ENCODE measurements around the gene TMEM134.
A peak's percentile ranks its signal among the peaks of the same experiment; 100 is the strongest.
"Not testable (repeated sequence)": the region's sequence is repeated elsewhere in the genome, so short reads cannot be mapped to it uniquely, and the experiment has no call there.

Gene TMEM134

GRCh38 chr11:67483831-67484665, 15.0 kb upstream of the TMEM134 start:
- TF ChIP-seq CTCF (IDR thresholded peaks at IDR 0.05; ENCODE audit: low read length) (no peak), EZH2 (IDR thresholded peaks at IDR 0.05; ENCODE audit: borderline replicate concordance, low read length) (no peak)
- H3K4me2 ChIP-seq (ENCODE audit: low read length) = peak overlapping the region; percentile 99
- peaks cover 47% of the 10 kb centered on the region for H3K4me1 ChIP-seq (ENCODE audit: insufficient read depth, low read length, severe bottlenecking)
- H3K79me2 ChIP-seq (ENCODE audit: insufficient read depth, low read length) = no peaks in the 10 kb centered on the region
- H3K27ac ChIP-seq (ENCODE audit: low read depth, low read length, poor library complexity, severe bottlenecking) = peak overlapping the region; percentile 91
- H4K20me1 ChIP-seq (ENCODE audit: insufficient read depth, low read length) = no peaks in the 10 kb centered on the region
- H3K9me3 ChIP-seq (ENCODE audit: low read length) = no peaks in the 10 kb centered on the region
- H3K4me3 ChIP-seq (ENCODE audit: low read depth, low read length, poor library complexity, severe bottlenecking) = peak overlapping the region; percentile 56
- no peaks in the 10 kb centered on the region for H3K9me2 ChIP-seq (ENCODE audit: low read depth, low read length)
- H3K36me3 ChIP-seq (ENCODE audit: insufficient read depth, low read length) = peaks cover 11% of the 10 kb centered on the region; the same call in 1 of the 2 replicates
- H3K9ac ChIP-seq (ENCODE audit: low read length) = peak overlapping the region; percentile 88
- H3K27me3 ChIP-seq (ENCODE audit: insufficient read depth, low read length) = no peaks in the 10 kb centered on the region
- H3F3A ChIP-seq (ENCODE audit: insufficient read depth, low read length) = 0 out of 2 replicates have a peak, but pooled peaks cover 2% of the 10 kb centered on the region
- H2AFZ ChIP-seq (ENCODE audit: low read length) = no peak overlapping the region

GRCh38 chr11:67482827-67483798, 14.1 kb upstream of the TMEM134 start, which contains the start of gene AIP:
Gene AIP (plus strand): TSS chr11:67483026. CDS start chr11:67483159, 133 bp downstream.
- H3K27me3 ChIP-seq (ENCODE audit: insufficient read depth, low read length) = no peaks in the 10 kb centered on the region
- H3K27ac ChIP-seq (ENCODE audit: low read depth, low read length, poor library complexity, severe bottlenecking) = peak within 1 kb of the TSS; percentile 91
- no peaks in the 10 kb centered on the region for H3K79me2 ChIP-seq (ENCODE audit: insufficient read depth, low read length)
- peaks cover 7% of the 10 kb centered on the region; the same call in 1 of the 2 replicates for H3K36me3 ChIP-seq (ENCODE audit: insufficient read depth, low read length)
- 0 out of 2 replicates have a peak, but pooled peaks cover 2% of the 10 kb centered on the region for H3F3A ChIP-seq (ENCODE audit: insufficient read depth, low read length)
- no peaks in the 10 kb centered on the region for H3K9me3 ChIP-seq (ENCODE audit: low read length)
- peak within 1 kb of the TSS; percentile 88 for H3K9ac ChIP-seq (ENCODE audit: low read length)
- 0 out of 2 replicates have a peak within 1 kb of the TSS, but pooled peaks have one; percentile 8 for H2AFZ ChIP-seq (ENCODE audit: low read length)
- no peaks in the 10 kb centered on the region for H4K20me1 ChIP-seq (ENCODE audit: insufficient read depth, low read length)
- H3K4me2 ChIP-seq (ENCODE audit: low read length) = peak within 1 kb of the TSS; percentile 99
- peaks cover 47% of the 10 kb centered on the region for H3K4me1 ChIP-seq (ENCODE audit: insufficient read depth, low read length, severe bottlenecking)
- H3K9me2 ChIP-seq (ENCODE audit: low read depth, low read length) = no peaks in the 10 kb centered on the region
- H3K4me3 ChIP-seq (ENCODE audit: low read depth, low read length, poor library complexity, severe bottlenecking) = peak within 1 kb of the TSS; percentile 56
- no peak for TF ChIP-seq EZH2 (IDR thresholded peaks at IDR 0.05; ENCODE audit: borderline replicate concordance, low read length)
- no peak for TF ChIP-seq CTCF (IDR thresholded peaks at IDR 0.05; ENCODE audit: low read length)

GRCh38 chr11:67482275-67482826, 13.3 kb upstream of the TMEM134 start:
- Histone ChIP-seq H3K36me3 (ENCODE audit: insufficient read depth, low read length) (no peaks in the 10 kb centered on the region; the same call in 1 of the 2 replicates), H2AFZ (ENCODE audit: low read length) (0 out of 2 replicates have a peak overlapping the region, but pooled peaks have one; percentile 8), H3K9ac (ENCODE audit: low read length) (peak overlapping the region; percentile 88), H3K27me3 (ENCODE audit: insufficient read depth, low read length) (no peaks in the 10 kb centered on the region), H4K20me1 (ENCODE audit: insufficient read depth, low read length) (no peaks in the 10 kb centered on the region), H3F3A (ENCODE audit: insufficient read depth, low read length) (0 out of 2 replicates have a peak, but pooled peaks cover 2% of the 10 kb centered on the region), H3K27ac (ENCODE audit: low read depth, low read length, poor library complexity, severe bottlenecking) (peak overlapping the region; percentile 91), H3K9me3 (ENCODE audit: low read length) (no peaks in the 10 kb centered on the region), H3K4me2 (ENCODE audit: low read length) (peak overlapping the region; percentile 99), H3K4me3 (ENCODE audit: low read depth, low read length, poor library complexity, severe bottlenecking) (peak overlapping the region; percentile 56), H3K79me2 (ENCODE audit: insufficient read depth, low read length) (no peaks in the 10 kb centered on the region), H3K4me1 (ENCODE audit: insufficient read depth, low read length, severe bottlenecking) (peaks cover 47% of the 10 kb centered on the region), H3K9me2 (ENCODE audit: low read depth, low read length) (no peaks in the 10 kb centered on the region)
- no peak for TF ChIP-seq CTCF (IDR thresholded peaks at IDR 0.05; ENCODE audit: low read length)
- no peak for TF ChIP-seq EZH2 (IDR thresholded peaks at IDR 0.05; ENCODE audit: borderline replicate concordance, low read length)

GRCh38 chr11:67477344-67478050, 8.4 kb upstream of the TMEM134 start:
- not testable (repeated sequence) for H3K79me2 ChIP-seq (ENCODE audit: insufficient read depth, low read length); H3K27me3 ChIP-seq (ENCODE audit: insufficient read depth, low read length); H3K9ac ChIP-seq (ENCODE audit: low read length); H3K27ac ChIP-seq (ENCODE audit: low read depth, low read length, poor library complexity, severe bottlenecking); H3K36me3 ChIP-seq (ENCODE audit: insufficient read depth, low read length); H3K4me3 ChIP-seq (ENCODE audit: low read depth, low read length, poor library complexity, severe bottlenecking); H3K4me2 ChIP-seq (ENCODE audit: low read length); H3K4me1 ChIP-seq (ENCODE audit: insufficient read depth, low read length, severe bottlenecking); H3K9me2 ChIP-seq (ENCODE audit: low read depth, low read length); H3K9me3 ChIP-seq (ENCODE audit: low read length); H3F3A ChIP-seq (ENCODE audit: insufficient read depth, low read length); H4K20me1 ChIP-seq (ENCODE audit: insufficient read depth, low read length); H2AFZ ChIP-seq (ENCODE audit: low read length)
